ENCODE data around the gene BANP.
"Not testable (repeated sequence)": the region's sequence is repeated elsewhere in the genome, so short reads cannot be mapped to it uniquely, and the experiment has no call there.

Gene BANP

GRCh38 chr16:88016386-88016785, 65.2 kb downstream of the BANP start:
- not testable (repeated sequence) for DNase-seq

- no peak for DNase-seq
Observed at GRCh38 chr16:88016964-88017363, 65.7 kb downstream of the BANP start.

GRCh38 chr16:88017587-88018101, 66.4 kb downstream of the BANP start:
- no peak for DNase-seq

DNA sequence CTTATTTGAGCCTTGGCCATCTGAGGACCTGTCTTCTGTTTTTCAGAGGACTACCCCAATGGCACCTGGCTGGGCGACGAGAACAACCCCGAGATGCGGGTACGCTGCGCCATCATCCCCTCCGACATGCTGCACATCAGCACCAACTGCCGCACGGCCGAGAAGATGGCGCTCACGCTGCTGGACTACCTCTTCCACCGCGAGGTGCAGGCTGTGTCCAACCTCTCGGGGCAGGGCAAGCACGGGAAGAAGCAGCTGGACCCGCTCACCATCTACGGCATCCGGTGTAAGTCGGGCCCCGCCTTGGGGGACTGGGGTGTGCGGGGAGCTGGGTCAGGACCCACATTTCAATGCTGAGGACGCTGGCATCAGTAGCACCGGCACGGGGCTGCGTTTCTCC, 67.1 kb downstream of the BANP start:
- DNase-seq: not testable (repeated sequence)

GRCh38 chr16:88019041-88019820, 68.0 kb downstream of the BANP start:
- not testable (repeated sequence) for DNase-seq

DNA sequence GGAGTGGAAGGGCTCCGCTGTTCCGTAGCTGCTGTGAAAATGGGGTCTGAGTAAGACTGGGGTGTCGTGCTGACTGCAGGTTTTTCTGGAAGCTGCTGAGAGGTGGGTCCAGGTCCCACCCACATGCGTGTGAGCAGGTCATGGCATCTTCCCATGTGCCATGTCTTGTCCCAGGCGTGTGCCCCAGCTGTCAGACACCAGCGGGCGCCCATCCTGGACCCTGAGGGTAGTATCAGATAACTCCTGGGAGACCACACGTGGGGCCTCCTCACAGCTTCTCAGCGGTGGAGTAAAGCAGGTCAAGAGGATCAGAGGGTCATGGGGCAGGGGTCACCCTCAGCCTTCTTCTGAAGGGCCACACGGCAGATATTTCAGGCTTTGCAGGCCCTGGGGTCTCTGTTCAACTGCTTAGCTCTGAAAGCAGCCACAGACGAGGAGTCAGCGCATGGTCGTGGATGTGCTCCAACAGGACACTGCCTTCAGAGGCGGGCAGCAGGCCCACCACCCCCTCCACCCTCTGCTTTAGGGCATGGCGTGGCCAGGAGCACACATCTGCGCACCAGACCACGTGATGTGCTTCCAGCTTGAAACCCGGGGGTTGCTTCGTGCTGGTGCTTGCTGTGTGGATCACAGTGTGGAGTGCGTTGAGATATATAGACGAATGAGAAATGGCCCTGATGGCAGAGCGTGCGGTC, 68.7 kb downstream of the BANP start:
- DNase-seq: no peak

DNA sequence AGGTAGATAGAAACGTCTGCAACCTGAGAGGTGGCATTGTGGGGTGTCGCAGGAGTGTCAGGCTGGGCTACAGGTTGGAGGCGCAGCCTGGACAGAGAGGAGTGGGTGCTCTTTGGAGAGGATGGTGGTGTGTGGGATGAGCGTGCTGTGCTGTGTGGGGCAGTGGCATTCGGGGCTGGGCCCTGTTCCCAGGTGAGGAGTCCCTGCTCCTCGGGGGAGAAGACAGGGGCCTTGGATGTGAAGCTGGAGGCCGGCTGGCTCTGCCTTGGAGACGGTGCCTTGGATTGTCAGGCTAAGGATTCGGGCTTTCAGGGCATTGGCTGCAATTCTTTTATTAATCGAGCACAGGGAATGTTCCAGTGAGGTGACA, 69.3 kb downstream of the BANP start:
- DNase-seq: no peak

DNA sequence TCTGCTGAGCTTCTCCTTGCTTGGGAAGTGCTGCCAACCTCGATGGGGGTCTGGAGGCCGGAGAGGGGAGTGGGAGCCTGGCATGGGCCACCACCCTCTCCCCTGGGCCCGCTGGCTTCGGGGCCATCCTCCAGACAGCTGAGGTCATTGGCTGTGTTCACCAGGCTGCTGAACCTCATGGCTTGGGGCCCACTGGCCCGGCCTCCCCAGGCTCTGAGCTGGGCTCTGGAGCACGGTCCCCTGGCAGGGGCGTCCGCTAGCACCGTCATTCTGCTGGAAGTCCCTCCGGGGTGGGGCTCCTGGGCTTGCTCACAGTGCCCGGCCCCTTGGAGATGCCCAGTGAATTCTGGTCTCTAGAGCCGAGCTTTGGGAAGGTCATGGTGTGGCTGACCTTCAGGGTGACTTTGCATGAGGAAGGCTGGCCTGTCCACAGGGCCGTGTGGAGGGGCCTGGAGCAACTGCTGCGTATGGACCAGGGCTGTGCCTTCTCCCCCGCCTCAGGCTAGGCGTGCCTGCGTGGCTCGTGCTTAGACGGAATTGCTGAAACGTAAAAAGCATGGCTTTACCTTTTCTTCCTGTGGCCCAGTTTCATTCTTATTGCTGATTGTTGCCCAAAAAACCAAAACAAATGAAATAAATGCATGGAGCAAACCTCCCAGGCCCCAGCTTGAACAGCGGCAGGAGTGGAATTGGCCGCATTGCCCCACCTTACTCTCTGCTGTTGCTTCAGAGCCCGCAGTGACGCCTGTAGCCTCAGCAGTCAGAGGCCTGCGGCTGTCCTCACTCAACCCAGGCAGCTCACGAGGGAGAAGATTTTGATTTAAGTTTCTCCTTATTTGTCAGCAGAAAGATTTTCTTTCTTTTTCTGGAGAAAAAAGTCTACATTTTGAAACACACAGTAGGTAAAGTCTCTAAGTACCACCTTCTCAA, 70.1 kb downstream of the BANP start:
- not testable (repeated sequence) for DNase-seq

GRCh38 chr16:88022076-88023042, 71.1 kb downstream of the BANP start:
- no peak for DNase-seq

DNA sequence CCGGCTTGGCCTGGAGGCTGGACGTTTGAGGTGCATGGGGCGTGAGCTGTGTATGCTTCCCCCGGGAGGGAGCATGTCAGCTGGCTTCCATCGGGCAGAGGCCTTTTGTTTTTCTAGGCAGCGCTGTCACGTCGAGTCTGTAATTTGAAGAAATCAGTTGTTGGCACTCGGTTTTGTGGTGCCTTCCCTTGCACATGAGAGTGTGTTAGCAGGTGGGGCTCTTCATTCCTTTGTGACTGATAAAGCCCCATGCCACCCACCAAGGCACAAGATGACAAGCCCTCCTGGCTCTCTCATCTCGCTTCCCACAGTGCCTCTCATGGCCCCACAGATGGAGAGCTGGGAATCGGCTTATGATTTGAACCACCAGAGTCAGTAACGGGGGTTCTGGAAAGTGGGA, 72.1 kb downstream of the BANP start:
- DNase-seq: no peak

GRCh38 chr16:88023786-88024185, 72.6 kb downstream of the BANP start:
- no peak for DNase-seq

GRCh38 chr16:88024491-88025085, 73.4 kb downstream of the BANP start:
- not testable (repeated sequence) for DNase-seq

GRCh38 chr16:88025086-88025492, 73.9 kb downstream of the BANP start:
- not testable (repeated sequence) for DNase-seq

DNA sequence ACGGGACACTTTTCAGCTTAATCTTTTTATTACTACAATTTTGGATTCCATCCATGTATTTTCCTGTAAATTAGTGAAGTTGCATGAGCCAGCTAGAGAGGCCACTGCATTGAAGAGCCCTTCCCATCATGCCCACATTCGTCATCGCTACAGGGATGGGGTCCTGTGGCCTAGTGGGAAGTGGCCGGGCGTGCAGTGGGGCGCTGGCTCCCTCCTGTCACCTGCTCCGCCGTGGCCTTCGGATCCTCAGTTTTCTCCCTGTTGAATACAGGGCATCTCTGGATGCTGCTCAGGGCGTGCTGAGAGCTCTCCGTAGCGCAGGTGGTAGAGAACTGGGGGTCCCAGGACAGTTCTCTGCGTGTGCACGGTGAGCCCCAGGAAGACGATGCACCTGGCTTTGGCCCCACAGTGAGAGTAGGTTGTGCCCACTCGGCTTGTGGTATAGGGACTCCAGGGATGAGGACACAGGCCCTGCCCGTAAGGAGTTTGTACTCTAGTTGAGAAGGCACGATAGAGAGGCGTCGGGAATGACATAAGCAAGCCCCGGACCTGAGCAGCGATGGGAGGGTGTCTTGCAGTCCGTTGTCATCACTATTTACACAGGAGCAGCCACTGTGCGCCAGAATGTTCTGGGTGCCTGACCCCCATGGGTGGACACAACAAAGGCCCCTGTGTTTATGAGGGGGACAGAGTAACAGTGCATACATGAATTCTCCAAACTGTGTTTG, 74.8 kb downstream of the BANP start:
- DNase-seq: not testable (repeated sequence)

DNA sequence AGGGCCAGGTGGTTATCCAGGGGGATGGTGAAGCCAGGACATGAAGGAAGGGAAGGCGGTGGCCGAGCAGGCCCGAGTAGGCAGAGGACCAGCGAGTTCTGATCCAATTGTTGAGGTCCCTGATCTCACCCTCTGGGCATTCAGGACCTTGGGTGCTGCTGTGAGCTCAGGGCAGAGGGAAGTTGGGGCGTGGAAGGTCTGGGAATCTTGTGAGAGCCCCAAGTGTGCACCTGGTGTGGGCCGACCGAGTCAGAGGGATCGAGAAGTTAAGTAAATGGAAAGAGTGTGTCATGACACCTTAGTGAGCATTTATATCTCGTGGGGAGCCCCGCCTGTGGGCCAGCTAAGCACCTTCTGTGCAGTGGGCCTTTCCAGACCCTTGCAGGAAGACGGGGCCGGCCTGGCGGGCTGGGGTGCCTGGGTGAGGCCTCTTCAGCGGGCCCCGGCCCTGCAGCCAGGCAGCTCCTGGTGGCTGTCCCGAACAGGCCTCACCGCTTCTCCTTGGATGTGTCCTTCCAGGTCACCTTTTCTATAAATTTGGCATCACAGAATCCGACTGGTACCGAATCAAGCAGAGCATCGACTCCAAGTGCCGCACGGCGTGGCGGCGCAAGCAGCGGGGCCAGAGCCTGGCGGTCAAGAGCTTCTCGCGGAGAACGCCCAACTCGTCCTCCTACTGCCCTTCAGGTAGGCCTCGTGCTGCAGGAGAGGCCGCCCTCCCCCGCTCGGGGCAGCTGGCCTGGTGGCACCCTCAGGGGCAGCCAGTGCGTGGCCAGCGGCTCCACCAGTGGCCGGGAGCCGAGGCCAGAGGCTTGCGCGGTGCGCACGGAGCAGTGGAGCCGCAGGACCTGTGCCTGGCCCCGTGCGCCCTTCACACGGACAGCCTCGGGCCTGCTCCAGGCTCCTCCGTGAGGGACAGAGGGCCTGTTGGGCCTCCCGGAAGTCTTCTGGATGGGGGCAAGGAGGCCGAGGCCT, 76.0 kb downstream of the BANP start:
- no peak for DNase-seq

DNA sequence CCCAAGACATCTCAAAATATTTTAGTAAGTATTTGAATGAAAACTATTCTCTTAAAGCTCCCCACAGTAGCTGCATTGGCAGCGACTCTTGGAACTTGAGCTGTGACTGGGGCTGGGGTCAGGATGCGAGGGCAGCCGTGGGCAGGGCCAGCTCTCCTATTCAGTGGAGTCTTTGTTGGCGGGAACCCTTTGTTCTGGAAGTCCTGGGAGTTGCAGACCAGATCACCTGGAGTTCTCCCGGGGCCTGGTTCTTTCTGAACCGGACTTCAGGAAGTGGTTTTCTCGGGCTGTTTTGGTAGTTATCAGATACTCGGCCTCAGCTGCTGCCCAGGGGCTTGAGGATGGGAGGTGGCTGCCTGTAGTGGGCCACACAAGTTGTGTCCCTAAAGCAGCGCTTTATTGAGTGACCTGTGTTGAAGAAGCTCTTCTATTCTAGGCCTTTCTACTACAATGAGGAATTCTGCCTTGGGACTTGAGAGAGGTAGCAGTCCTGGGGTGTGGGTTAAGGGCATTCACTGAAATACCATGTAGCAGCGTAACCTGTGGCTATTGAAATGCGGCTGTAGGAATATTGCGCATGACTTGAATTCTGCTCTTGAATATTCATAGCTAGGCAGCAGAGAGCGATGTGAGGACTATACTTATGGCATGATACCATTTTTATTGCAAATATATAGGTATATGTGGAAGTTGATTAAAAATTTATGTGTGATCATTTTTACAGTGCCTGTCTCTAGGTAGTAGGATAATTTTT, 77.1 kb downstream of the BANP start:
- not testable (repeated sequence) for DNase-seq

- no peak for DNase-seq
Observed at GRCh38 chr16:88030498-88030897, 79.3 kb downstream of the BANP start.

DNA sequence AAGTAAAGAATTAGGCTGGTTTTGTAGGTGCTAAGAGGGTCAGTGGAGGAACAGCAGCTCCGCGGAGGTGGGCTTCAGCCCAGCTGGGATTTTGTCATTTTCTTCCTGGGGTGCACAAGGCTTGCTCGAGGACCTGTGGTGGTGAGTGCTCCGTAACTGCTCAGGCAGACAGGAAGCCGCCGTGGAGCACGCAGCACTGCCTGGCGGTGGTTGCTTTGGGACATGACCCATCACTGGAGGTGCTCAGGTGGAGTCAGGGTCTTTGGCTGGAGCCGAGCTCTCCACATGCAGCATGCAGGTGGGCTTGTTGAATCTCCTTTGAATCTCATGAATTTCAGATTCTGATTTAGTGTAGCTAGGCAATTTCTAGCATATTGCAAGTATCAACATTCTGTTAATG, 79.7 kb downstream of the BANP start:
- DNase-seq: not testable (repeated sequence)

Measured in effector CD4-positive, alpha-beta T cell (primary cell).